HG03521 (cell line): ENCODE results near the gene FUBP1.
"Not testable (repeated sequence)": the region's sequence is repeated elsewhere in the genome, so short reads cannot be mapped to it uniquely, and the experiment has no call there.

Experiments used
- ATAC-seq: cut with Tn5 transposase; IDR thresholded peaks from one replicate; pipeline ENCODE4 v1.9.1; 2021; ENCODE audit warnings: mild to moderate bottlenecking, moderate library complexity; ENCODE audit not compliant: unreplicated experiment

FUBP1 gene

DNA sequence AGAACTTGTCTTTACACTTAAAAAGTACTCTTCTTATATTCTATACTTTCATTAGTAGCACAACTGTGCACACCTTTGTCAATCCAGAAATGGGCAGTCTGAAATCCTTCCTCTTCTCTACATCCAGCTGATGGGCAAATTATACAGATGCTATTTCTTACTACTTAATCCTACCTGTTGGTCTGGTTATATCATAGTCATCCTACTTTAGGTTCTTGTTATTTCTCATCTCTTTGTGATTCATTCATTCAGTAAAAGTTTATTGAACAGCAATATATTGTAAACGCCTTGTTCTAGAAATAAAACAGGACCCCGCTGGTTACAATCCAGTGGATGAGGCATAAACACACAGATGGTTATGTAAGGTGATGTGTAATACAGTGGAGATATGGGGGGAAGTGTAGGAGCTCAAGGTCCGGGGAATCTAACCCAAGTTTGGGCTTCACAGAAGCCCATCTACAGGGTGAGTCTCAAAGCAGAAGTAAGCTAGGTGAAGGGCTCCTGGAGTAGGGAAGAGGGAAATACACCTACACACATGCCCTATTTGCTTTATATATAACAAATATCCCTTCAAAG is 11.8 kb upstream of the FUBP1 start:
- no peak for ATAC-seq

DNA sequence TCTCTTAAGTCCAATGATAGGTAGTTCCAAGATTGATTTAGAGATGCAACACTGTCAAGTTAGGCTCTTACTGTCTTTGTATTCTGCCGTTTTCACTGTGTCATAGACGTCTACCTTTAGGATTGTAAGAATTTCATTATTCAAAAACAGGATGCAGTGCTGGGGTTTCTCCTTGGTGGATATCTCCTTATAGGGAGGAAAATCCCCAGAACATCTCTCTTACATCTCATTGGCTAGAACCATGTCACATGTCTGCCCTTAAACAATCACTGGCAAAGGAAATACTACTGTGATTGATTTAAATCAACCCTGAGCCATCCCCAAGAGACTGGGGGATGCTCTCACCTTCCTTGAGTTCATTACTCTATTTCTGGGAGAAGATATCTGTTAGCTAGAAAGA is 10.9 kb upstream of the FUBP1 start:
- ATAC-seq: no peak

DNA sequence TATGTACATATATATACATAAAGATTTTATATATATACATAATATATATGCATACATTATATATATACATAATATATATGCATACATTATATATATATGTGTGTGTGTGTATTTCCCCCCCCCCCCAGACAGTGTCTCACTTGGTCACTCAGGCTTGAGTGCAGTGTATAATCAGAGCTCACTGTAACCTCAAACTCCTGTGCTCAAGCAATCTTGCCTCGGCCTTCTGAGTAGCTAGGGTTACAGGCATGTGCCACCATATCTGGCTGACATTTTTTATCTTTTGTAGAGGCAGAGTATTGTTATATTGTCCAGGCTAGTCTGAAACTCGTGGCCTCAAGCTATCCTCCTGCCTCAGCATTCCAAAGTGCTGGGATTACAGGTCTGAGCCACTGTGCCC is 9.0 kb upstream of the FUBP1 start:
- no peak for ATAC-seq

DNA sequence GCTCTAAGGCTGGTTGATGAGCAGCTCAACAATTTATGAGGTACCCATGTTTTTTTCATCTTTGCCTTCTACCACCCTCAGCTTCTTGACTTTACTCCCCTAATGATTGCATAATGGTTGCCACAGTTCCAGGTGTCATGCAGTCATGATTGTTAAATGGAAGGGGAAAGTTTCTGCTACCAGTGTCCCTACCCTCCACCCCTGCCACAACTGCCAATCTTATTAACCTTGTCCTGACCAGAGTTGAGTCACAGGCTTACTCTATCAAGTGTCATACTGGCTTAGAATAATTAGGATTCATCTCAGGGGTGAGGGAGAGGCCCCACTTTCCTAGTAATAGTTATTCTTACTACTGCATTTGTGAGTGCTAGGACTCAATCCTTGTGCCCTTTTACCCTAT is 7.9 kb upstream of the FUBP1 start:
- ATAC-seq: no peak

DNA sequence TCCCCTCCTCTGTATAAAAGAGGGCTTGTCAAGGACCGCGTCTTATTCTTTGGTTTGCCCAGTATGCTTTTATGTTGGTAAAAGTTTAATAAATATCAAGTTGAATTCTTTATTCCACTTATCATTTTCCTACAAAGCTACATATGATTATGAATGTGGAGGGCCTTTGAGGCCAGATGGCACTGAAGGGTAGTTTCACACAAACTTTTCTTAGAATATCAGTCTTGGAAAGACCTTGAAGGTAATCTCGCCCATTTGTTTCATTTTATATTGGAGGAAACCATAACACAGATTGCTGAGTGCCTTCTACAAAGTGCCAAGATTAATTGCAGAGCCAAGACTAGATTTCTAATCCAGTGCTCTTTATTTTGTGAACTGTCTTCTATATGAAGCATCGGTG is 5.8 kb upstream of the FUBP1 start:
- ATAC-seq: no peak

DNA sequence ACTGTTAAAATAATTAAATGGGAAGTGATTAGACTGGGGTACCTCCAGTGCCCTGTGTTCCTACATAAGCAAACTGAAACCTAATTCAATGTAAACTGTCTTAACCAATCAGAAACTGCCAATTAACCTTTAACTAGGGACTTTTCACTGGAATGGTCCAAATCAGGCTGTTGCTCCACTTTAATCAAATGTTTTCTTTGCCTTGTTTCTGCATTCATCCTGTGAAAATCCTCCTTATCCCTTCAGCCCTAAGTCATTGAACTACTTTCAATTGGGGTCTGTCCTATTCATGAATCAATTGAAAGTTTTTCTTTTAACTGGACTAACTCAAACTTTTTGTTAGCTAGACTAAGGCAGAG is 5.1 kb upstream of the FUBP1 start:
- no peak for ATAC-seq

DNA sequence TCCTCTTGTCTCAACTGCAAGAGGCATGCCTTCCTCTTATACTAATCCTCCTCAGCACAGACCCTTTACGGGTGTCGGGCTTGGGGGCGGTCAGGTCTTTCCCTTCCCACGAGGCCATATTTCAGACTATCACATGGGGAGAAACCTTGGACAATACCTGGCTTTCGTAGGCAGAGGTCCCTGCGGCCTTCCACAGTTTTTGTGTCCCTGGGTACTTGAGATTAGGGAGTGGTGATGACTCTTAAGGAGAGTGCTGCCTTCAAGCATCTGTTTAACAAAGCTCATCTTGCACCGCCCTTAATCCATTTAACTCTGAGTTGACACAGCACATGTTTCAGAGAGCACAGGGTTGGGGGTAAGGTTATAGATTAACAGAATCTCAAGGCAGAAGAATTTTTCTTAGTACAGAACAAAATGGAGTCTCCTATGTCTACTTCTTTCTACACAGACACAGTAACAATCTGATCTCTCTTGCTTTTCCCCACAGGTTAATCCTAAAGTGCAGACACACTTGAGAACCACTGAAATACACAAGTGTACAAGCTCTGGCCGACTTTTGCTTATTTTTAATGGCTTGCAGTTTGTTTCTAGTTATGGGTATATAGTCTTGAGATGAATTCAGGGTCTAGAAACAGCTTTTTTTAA is 4.6 kb upstream of the FUBP1 start:
- not testable (repeated sequence) for ATAC-seq

DNA sequence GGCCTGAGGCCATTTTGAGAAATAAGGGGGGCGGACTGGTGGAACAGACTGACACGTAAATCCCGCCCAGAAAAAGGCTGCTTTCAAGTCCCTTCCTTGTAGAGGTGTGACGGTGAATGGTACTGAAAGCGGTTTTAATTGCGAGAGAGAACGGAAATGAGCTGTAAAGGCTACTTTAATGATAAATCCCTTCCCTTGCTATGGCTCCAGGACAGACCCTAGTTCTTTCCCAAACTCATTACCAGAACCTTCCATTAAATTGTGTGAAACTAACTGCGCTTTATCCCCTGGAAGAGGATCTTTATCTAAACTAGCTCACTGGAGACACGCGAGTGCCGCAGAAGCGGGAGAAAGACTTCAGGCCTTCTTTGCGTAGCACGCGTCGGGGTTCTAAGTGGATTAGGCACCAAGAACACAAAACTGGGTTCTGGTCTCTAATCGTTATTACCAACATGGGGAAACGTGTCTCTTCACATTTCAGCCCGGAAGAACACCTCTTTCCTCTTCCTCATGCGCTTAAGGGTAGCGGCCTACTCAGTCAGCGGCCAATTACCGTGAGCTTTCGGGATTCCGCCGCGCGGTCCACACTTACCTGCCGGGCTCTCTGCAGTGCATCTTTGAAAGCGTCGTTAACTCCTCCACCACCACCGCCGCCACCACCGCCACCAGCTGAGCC is 441 bp downstream of the FUBP1 start:
- ATAC-seq: peak; percentile 69

DNA sequence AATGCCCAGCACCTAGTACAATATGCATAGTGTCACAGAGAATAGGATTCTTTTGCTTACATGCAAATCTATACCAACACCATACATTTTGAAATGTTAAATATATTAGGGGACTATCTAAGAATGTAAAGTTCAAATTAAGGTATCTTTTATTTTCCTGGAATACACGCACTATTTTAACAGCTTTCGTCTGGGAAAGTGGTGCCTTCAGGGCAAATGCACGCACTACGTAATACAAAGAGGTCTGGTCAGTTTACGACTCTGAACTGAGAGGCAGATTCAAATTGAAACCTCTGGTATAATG is 931 bp downstream of the FUBP1 start:
- ATAC-seq: no peak

DNA sequence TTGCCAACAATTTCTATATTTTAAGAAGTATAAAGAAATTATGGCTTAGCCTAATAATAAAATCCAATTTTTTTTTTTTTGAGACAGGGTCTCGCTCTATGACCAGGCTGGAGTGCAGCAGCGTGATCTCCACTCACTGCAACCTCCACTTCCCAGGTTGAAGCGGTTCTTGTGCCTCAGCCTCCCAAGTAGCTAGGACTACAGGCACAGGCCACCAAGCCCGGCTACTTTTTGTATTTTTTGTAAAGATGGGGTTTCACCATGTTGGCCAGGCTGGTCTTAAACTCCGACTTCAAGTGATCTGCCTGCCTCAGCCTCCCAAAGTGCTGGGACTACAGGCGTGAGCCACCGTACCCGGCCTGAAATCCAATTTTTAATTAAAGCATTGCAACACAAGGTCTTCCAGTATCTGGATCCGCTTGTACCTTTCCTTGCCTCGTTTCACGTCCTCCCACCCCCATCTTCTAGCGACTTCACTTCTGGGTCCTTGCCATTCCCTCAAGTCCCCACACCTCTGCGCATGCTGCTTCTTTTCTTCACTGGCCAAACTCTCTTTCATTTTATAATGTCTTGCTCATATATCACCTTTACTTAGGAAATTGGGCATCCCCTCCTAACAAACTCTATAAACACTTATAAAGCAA is 2.3 kb downstream of the FUBP1 start:
- no peak for ATAC-seq

DNA sequence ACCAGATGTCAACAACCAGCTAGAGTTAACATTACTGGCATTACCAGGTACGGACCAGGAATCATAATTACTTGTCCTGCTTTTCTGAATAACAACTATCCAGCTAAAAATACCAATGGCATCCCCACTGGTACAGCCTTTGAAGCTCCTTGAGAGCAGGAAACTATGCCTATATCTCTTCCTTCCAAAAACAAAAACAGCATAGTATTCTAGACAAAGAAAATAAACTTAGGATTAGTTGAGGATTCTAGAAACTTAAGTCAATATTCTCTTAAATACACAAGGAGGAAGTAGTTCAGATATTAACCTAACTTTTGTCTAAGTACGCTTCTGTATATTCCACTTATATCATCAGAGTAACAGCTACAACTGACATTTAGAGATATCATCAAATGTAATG is 3.0 kb downstream of the FUBP1 start:
- no peak for ATAC-seq

DNA sequence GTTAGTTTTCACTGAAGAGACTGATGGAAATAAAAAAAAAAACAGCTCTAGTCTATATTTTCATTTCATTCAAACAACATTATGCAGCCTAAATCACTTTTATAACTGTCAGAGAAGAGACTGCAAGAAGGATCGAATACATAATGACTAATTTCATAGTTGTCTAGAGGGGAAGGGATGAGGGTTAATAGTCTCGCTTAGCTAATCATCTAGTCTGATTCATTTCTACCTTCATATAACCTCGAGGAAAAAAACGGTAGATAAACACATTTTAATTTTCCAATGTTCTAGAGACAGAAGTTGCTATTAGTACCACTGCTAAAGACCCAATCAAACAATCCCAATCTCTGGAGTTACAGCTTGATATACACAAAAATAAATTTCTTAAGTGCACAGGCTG is 3.5 kb downstream of the FUBP1 start:
- ATAC-seq: no peak

DNA sequence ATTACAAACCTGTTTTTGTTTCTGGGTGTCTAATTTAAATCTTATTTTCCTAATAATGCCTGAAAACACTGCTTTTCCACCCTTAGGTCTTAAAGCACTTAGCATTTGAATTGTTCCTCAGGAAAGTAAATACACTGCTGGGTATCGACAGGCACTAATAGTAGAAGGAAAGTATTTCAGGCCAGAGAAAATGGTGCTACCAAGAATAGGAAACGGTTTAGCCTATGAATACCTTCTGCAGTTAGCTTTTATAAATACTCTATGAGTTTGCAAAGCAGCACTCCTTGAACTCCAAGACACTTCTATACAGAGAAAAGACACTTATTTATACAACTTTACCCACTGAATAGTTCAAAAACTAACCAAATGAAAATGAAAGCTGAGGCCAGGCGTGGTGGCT is 6.8 kb downstream of the FUBP1 start:
- ATAC-seq: no peak

DNA sequence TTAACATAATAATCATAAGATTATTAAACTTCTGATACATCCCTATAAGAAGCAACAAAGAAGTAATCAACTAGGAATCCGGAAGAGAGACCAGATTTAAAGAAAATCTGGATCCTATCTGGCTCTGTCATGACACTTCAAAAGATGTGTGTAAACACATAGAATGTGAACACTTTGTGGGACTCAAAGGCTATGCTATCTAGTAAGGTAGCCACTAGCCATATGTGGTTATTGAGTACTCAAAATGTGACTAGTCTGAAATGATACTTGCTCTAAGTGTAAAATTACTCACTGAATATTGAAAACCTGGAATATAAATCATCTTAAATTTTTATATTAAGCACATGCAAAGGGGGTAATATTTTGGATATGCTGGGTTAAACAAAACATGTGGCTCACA is 8.7 kb downstream of the FUBP1 start:
- no peak for ATAC-seq

DNA sequence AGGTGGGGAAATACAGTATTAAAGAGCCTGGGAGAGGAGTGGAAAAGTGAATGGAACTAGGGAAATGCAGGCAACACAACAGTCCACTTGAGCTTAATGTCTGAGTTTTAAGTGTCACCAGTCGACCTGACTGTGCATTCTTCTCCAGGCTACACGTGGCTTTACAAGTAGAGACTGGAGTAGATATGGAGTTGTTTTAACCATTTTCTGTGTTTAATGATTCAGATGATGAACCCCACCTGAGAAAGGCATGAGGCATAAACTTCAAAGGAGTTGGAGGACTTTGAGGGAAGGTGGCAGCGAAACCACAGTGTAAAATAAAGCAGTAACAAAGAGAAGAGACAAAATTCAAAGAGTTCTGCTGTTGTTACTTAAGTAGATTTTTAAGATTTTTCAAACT is 12.6 kb downstream of the FUBP1 start:
- ATAC-seq: no peak

DNA sequence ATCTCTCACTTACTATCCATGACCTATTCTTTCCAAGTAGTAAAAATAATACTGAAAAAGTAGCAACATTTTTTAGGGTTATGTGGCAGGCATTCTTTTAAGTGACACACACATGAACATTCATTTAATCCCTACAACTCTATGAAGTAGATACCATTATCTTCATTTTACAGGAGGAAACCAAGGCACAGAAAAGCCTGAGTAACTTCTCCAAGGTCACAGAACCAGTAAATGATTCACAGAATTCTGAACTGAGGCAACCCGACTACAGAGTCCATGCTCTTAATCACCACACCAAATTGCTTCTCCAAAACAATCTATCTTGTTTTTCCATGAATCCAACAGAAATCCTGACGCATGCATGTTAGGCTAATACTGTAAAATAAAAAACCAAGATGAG is 17.5 kb downstream of the FUBP1 start:
- ATAC-seq: no peak

DNA sequence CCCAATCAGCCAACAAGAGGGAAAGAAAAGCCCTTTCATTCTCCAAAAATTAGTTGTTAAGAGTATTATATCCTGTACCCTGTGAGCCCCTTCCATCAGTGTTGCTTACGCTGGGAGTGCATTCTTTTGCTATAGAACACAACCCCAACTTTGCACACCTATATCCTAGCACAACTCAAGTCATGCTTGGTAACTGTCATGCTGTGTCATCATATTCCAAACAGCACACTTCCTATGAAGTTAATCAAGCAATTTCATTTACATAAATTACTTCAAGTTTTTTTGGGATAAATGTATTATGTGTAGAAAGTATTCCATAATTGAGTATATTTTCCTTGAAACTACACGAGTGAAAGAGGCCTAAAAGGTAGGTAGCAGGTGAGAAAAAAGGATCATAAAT is 20.0 kb downstream of the FUBP1 start:
- no peak for ATAC-seq

DNA sequence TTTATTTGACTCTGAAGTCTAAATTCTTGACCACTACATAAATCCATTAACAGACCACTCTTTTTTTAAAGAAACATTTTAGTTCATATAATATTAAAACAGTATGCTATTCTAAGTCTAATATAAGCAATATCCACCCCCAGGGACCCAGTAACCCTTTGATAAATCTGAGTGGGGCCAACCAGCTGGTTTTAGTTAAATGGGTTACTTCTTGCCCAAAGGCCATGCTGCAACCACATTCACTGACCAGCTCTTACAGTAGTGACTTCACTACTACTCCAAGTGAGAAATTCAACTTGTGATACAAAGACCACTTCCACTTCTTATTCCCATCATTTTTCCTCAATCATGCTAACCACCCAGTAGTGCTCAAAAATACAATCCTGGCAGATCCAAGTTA is 20.5 kb downstream of the FUBP1 start:
- ATAC-seq: no peak

DNA sequence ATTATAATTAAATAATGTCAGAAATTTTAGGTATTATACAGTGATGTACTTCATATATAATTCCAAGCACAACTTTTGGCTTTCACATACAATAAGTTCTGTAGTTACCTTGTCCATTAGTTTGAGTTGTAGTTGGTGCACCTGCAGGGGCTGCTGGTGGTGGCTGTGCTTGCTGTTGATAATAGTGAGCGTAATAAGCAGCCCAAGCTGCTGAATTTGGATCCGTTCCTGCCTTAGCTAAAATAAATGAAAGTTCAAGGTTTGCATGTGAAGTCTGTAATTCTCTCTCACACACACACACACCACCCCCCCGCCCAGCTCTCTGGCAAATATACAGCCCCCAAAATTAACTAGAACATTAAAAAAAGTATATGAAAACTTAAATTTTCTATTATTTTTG is 22.4 kb downstream of the FUBP1 start:
- ATAC-seq: no peak

DNA sequence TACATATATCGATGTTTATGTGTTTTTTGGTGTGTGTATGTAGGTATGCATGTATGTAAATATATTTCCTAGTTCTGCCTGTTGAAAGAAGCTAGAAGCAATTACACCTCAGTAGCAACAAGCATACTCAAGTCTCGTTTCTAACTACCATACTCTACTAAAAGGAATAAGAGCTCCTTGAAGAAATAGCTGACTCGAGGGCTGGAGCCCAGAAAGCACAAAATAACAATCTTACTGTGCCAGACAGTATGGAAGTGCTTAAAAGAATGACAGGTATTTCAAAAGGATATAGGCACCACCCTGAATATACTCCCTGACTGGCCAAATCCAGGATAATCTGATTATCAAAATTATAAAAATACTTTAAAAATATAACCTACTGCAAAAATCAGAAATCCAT is 23.2 kb downstream of the FUBP1 start:
- ATAC-seq: no peak

DNA sequence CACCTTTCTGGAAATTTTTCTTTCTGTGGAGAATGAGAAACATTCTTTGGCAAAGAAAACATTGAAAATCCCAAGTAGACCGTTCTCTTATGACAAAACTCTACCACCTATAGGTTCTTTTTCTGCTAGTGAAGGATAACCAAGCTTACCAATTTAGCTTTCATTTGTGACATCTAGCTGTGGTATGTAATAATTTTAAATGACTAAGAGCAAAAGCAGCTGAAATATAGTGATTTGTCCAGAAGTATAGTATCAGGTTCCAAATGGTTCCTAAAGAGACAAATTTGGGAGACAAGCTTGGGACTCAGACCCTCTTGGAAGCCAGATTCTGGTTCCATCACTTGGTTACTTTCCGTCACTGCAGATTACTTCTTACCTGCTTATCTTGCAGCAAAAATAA is 24.4 kb downstream of the FUBP1 start:
- no peak for ATAC-seq

DNA sequence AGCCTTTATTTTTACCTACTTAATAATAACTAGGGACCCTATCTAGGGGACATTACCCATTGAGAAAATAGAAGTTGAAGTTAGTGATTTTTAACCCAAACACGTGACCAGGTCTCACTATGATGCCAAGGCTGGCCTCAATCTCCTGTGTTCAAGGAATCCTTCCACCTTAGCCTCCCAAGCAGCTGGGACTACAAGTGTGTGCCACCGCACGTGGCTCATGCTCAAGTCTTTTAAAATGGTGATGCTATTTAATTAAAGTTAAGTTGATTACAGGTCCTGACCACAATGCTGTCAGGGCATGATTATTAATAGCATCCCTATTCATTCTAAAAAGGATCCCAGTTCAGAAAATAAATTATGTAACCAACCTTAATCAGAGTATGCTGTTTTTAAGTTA is 25.0 kb downstream of the FUBP1 start:
- ATAC-seq: no peak

DNA sequence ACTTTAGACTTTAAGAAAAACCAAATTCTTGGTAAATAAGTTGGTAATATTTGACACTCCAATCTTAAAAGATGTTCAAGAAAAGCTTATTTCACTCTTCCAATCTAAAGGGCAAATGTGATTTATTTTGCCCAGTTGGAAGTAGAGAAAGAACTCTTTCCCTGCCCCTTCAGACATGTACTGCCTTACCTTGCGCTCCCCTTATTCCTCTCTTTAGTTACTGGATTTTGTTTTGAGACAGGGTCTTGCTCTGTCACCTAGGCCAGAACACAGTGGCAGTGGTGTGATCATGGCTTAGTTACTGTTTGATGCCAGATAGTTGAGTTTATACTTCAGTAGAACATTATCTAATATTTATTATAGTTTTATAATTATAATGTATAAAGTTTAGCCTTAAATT is 27.5 kb downstream of the FUBP1 start:
- no peak for ATAC-seq
